HEK293T (cell line): Measurements from ENCODE around the gene TMCO6.

ENCODE experiments used
- BHLHE40 ChIP-seq: fragments of 450-650 bp; IDR thresholded peaks from 2 replicates; pipeline ENCODE4 v1.6.1; 2016; ENCODE audit warnings: mild to moderate bottlenecking, moderate library complexity, borderline replicate concordance
- ELF4 ChIP-seq: fragments of 450-650 bp; IDR thresholded peaks from 2 replicates; pipeline ENCODE4 v1.6.1; 2017; ENCODE audit warnings: antibody characterized with exemption
- FOXK2 ChIP-seq: fragments of 450-650 bp; IDR thresholded peaks from 2 replicates; pipeline ENCODE4 v1.6.1; 2016; ENCODE audit warnings: mild to moderate bottlenecking
- FOXM1 ChIP-seq: fragments of 450-650 bp; IDR thresholded peaks from 2 replicates; pipeline ENCODE4 v1.6.1; 2017; ENCODE audit warnings: mild to moderate bottlenecking, borderline replicate concordance
- HDGF ChIP-seq: fragments of 450-650 bp; IDR thresholded peaks from 2 replicates; pipeline ENCODE4 v1.6.1; 2017; ENCODE audit warnings: antibody characterized with exemption, borderline replicate concordance
- LEF1 ChIP-seq: fragments of 450-650 bp; IDR thresholded peaks from 2 replicates; pipeline ENCODE4 v1.6.1; 2017; ENCODE audit warnings: mild to moderate bottlenecking, borderline replicate concordance
- NFRKB ChIP-seq: fragments of 450-650 bp; IDR thresholded peaks from 2 replicates; pipeline ENCODE4 v1.6.1; 2016; ENCODE audit warnings: mild to moderate bottlenecking, moderate library complexity
- PKNOX1 ChIP-seq: fragments of 450-650 bp; IDR thresholded peaks from 2 replicates; pipeline ENCODE4 v1.6.1; 2016
- SP1 ChIP-seq: fragments of 450-650 bp; IDR thresholded peaks from 2 replicates; pipeline ENCODE4 v1.6.1; 2017
- TARDBP ChIP-seq: fragments of 450-650 bp; IDR thresholded peaks from 2 replicates; pipeline ENCODE4 v1.6.1; 2016
- ZNF384 ChIP-seq: fragments of 450-650 bp; IDR thresholded peaks from 2 replicates; pipeline ENCODE4 v1.6.1; 2016

GRCh38 chr5:140658870-140659269, 19.6 kb downstream of the TMCO6 start:
- TF ChIP-seq BHLHE40 (no peak), FOXK2 (no peak), HDGF (no peak), SP1 (no peak), TARDBP (no peak), LEF1 (no peak), ELF4 (no peak), FOXM1 (no peak), PKNOX1 (no peak), NFRKB (no peak), ZNF384 (no peak)
